ENCODE measurements around the gene TIAM2.

TIAM2 gene

GRCh38 chr6:155248008-155249001 is 253.2 kb downstream of the TIAM2 start:
- H3K27ac ChIP-seq, result no peak overlapping the region
- H4K20me1 ChIP-seq (ENCODE audit: insufficient read depth), result no peaks in the 10 kb centered on the region

GRCh38 chr6:155250701-155251381 is 255.7 kb downstream of the TIAM2 start:
- Histone ChIP-seq H3K4me2 (no peak overlapping the region), H2AFZ (ENCODE audit: low read depth) (no peak overlapping the region), H3K27ac (no peak overlapping the region), H3K9ac (no peak overlapping the region), H3K27me3 (ENCODE audit: insufficient read depth, low read depth) (no peaks in the 10 kb centered on the region), H3K4me1 (ENCODE audit: low read depth, poor library complexity, severe bottlenecking) (peaks cover 3% of the 10 kb centered on the region), H3K79me2 (ENCODE audit: insufficient read depth, low read depth) (no peaks in the 10 kb centered on the region), H4K20me1 (ENCODE audit: insufficient read depth) (no peaks in the 10 kb centered on the region), H3K4me3 (IDR thresholded peaks at IDR 0.05; ENCODE audit: insufficient read depth, low read depth, low read length) (no peak overlapping the region), H3K36me3 (ENCODE audit: insufficient read depth) (no peaks in the 10 kb centered on the region)
- TF ChIP-seq CTCF (conservative IDR thresholded peaks at IDR 0.05; ENCODE audit: low read depth, low read length), result no peak

More at GRCh38 chr6:155248008-155249001, 253.2 kb downstream of the TIAM2 start:
- Histone ChIP-seq H3K36me3 (ENCODE audit: insufficient read depth) (no peaks in the 10 kb centered on the region), H3K79me2 (ENCODE audit: insufficient read depth, low read depth) (no peaks in the 10 kb centered on the region), H3K9ac (no peak overlapping the region), H3K27me3 (ENCODE audit: insufficient read depth, low read depth) (no peaks in the 10 kb centered on the region), H3K4me1 (ENCODE audit: low read depth, poor library complexity, severe bottlenecking) (no peaks in the 10 kb centered on the region), H3K4me3 (IDR thresholded peaks at IDR 0.05; ENCODE audit: insufficient read depth, low read depth, low read length) (no peak overlapping the region), H2AFZ (ENCODE audit: low read depth) (no peak overlapping the region), H3K4me2 (no peak overlapping the region)
- TF ChIP-seq CTCF (conservative IDR thresholded peaks at IDR 0.05; ENCODE audit: low read depth, low read length), result 0 out of 2 replicates have a peak, but pooled peaks have one; percentile 26

GRCh38 chr6:155252581-155252980 is 257.5 kb downstream of the TIAM2 start:
- Histone ChIP-seq H3K9ac (no peak overlapping the region), H3K27ac (no peak overlapping the region), H3K36me3 (ENCODE audit: insufficient read depth) (no peaks in the 10 kb centered on the region), H3K27me3 (ENCODE audit: insufficient read depth, low read depth) (no peaks in the 10 kb centered on the region), H4K20me1 (ENCODE audit: insufficient read depth) (no peaks in the 10 kb centered on the region), H3K79me2 (ENCODE audit: insufficient read depth, low read depth) (no peaks in the 10 kb centered on the region), H2AFZ (ENCODE audit: low read depth) (no peak overlapping the region), H3K4me2 (no peak overlapping the region), H3K4me1 (ENCODE audit: low read depth, poor library complexity, severe bottlenecking) (peaks cover 3% of the 10 kb centered on the region), H3K4me3 (IDR thresholded peaks at IDR 0.05; ENCODE audit: insufficient read depth, low read depth, low read length) (no peak overlapping the region)
- no peak for TF ChIP-seq CTCF (conservative IDR thresholded peaks at IDR 0.05; ENCODE audit: low read depth, low read length)

- Histone ChIP-seq H3K27me3 (ENCODE audit: insufficient read depth, low read depth) (no peaks in the 10 kb centered on the region), H3K36me3 (ENCODE audit: insufficient read depth) (no peaks in the 10 kb centered on the region), H3K4me2 (no peak overlapping the region), H3K79me2 (ENCODE audit: insufficient read depth, low read depth) (no peaks in the 10 kb centered on the region), H3K27ac (no peak overlapping the region), H3K4me3 (IDR thresholded peaks at IDR 0.05; ENCODE audit: insufficient read depth, low read depth, low read length) (no peak overlapping the region), H2AFZ (ENCODE audit: low read depth) (no peak overlapping the region), H4K20me1 (ENCODE audit: insufficient read depth) (no peaks in the 10 kb centered on the region), H3K4me1 (ENCODE audit: low read depth, poor library complexity, severe bottlenecking) (peaks cover 3% of the 10 kb centered on the region), H3K9ac (no peak overlapping the region)
- TF ChIP-seq CTCF (conservative IDR thresholded peaks at IDR 0.05; ENCODE audit: low read depth, low read length), result no peak
Measured at GRCh38 chr6:155253337-155253736, 258.2 kb downstream of the TIAM2 start.
